ENCODE results near the gene WFDC13. TPM values are rescaled to one million over a fixed set of nuclear protein-coding genes. Genes with fewer than 3 reads are reported as not detected.
"Not testable (repeated sequence)": the region's sequence is repeated elsewhere in the genome, so short reads cannot be mapped to it uniquely, and the experiment has no call there.

Gene WFDC13
- total RNA-seq, 1 donor from 2014 or later, result not detected

DNA sequence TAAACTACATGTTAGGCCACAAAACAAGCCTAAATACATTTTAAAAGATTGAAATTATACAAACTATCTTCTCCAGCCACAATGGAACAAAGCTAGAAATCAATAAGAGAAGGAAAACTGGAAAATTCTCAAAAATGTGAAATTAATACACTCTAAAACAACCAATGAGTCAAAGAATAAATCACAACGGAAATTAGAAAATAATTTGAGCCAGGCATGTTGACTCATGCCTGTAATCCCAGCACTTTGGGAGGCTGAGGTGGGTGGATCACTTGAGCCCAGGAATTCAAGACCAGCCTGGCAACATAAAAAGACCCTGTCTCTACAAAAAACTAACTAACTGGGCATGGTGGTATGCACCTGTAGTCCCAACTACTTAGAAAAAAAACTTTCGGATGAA lies 6.3 kb upstream of the WFDC13 start:
- ATAC-seq, result no peak
- DNase-seq, result no peak
- no peak overlapping the region for H3K27ac ChIP-seq
- no peaks in the 10 kb centered on the region for H3K27me3 ChIP-seq (ENCODE audit: low read depth)
- H3K36me3 ChIP-seq, result no peaks in the 10 kb centered on the region
- H3K9me3 ChIP-seq, result no peaks in the 10 kb centered on the region
- TF ChIP-seq, protein P1, sequence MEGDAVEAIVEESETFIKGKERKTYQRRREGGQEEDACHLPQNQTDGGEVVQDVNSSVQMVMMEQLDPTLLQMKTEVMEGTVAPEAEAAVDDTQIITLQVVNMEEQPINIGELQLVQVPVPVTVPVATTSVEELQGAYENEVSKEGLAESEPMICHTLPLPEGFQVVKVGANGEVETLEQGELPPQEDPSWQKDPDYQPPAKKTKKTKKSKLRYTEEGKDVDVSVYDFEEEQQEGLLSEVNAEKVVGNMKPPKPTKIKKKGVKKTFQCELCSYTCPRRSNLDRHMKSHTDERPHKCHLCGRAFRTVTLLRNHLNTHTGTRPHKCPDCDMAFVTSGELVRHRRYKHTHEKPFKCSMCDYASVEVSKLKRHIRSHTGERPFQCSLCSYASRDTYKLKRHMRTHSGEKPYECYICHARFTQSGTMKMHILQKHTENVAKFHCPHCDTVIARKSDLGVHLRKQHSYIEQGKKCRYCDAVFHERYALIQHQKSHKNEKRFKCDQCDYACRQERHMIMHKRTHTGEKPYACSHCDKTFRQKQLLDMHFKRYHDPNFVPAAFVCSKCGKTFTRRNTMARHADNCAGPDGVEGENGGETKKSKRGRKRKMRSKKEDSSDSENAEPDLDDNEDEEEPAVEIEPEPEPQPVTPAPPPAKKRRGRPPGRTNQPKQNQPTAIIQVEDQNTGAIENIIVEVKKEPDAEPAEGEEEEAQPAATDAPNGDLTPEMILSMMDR (IDR thresholded peaks at IDR 0.05), result no peak
- no peak overlapping the region for H3K4me3 ChIP-seq
- intact Hi-C loops (cut with DNase I), result no loop called here
- no peaks in the 10 kb centered on the region for H3K4me1 ChIP-seq

DNA sequence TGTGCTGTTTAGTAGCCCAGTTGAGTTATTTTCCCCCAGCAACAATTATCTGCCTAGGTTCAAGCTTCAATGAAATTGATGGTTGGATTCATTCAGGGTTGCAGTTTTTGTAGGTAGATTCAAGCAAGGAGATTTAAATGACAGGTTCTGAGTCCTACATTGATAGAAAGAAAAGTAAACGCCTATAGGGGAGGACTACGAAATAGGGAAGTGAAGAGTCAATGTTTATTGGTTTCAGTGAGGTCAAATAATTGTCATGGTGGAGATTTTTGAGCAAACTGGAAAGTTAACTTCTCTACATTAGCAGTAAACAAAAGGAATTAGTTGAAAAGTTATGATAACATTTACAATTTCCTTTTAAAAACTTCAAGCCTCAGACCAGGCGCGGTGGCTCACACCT lies 734 bp upstream of the WFDC13 start:
- H3K4me3 ChIP-seq, result no peak overlapping the region
- H3K27ac ChIP-seq, result no peak overlapping the region
- no peaks in the 10 kb centered on the region for H3K9me3 ChIP-seq
- no peaks in the 10 kb centered on the region for H3K4me1 ChIP-seq
- no peak for ATAC-seq
- H3K36me3 ChIP-seq, result no peaks in the 10 kb centered on the region
- DNase-seq, result no peak
- TF ChIP-seq, protein P1 (IDR thresholded peaks at IDR 0.05), result no peak
- no peaks in the 10 kb centered on the region for H3K27me3 ChIP-seq (ENCODE audit: low read depth)
- intact Hi-C loops (cut with DNase I), result no loop called here

DNA sequence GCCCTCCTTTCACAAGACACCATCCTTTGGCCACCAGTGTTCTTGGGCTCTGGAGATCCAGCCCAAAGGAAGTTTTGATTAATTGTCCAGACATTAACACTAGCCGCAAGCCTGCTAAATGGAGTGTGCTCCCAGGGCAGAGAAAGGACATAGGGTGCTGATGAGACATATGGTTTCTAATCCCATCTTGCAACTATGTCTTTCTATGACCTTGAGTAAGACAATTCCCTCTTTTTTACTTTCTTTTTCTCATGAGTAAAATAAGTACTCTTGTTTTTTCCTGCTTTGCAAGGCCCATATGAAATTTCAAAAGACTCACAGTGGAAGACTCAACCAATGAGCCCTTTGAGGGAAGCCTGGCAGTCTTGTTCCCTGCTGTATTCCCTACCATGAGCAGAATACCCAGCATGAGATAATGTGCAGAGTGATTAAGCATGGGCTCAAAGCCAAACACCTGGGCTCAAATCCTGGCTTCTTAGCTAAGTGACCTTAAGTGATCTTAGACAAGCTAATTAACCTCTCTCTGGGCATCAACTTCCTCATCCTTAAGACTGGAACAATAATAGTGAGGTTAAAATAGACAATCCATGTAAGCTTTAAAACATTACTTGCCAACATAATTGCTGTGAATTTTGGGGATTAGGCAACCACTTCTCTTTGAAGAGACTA lies 3.3 kb downstream of the WFDC13 start, which contains the start of gene WFDC10B:
Gene WFDC10B, minus strand, starts transcription at position 51 of the 669 bp plus-strand sequence. CDS start 19,027 bp downstream, outside the sequence.
- Histone ChIP-seq H3K9me3 (no peaks in the 10 kb centered on the region), H3K27me3 (ENCODE audit: low read depth) (no peaks in the 10 kb centered on the region), H3K27ac (no peak within 1 kb of the TSS), H3K4me3 (no peak within 1 kb of the TSS), H3K4me1 (no peaks in the 10 kb centered on the region), H3K36me3 (no peaks in the 10 kb centered on the region)
- ATAC-seq, result no peak
- TF ChIP-seq, protein P1 (IDR thresholded peaks at IDR 0.05), result no peak
- no peak for DNase-seq
- intact Hi-C loops (cut with DNase I), result no loop called here

DNA sequence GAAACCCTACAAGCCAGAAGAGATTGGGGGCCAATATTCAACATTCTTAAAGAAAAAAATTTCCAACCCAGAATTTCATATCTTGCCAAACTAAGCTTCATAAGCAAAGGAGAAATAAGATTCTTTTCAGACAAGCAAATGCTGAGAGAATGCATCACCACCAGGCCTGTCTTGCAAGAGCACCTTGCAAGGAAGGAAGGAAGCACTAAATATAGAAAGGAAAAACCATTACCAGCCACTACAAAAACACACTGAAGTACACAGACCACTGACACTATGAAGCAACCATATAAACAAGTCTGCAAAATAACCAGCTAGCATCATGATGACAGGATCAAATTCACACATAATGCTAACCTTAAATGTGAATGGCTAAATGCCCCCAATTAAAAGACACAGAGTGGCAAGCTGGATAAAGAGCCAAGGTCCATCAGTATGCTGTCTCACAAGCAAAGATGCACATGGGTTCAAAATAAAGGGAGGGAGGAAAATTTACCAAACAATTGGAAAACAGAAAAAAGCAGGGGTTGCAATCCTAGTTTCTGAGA lies 14.4 kb downstream of the WFDC13 start:
- H3K4me1 ChIP-seq; H3K27me3 ChIP-seq (ENCODE audit: low read depth); intact Hi-C loops (cut with DNase I); H3K4me3 ChIP-seq; ATAC-seq; H3K27ac ChIP-seq; H3K9me3 ChIP-seq; DNase-seq; H3K36me3 ChIP-seq: not testable (repeated sequence)

DNA sequence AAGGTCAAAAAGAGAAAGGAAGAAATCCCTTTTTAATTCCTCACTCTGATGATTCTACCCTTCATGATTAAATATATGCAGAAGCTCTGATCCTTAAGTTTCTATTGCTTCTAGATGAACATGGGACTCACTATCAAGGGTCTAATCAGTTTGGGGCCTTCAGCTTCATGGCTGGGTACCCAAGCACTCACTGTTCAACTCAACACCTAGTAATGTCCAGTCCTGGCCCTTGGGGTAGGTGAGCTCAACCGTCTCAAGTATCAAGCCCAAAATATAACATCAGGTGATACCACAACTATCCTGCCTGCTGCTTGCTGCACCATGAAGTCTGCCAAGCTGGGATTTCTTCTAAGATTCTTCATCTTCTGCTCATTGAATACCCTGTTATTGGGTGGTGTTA lies 20.2 kb downstream of the WFDC13 start, which contains the start of gene SPINT4:
Gene SPINT4, plus strand, starts transcription at position 301 of the 400 bp plus-strand sequence. Its CDS starts 21 bp downstream, at position 322.
- Histone ChIP-seq H3K27me3 (ENCODE audit: low read depth) (no peaks in the 10 kb centered on the region), H3K36me3 (no peaks in the 10 kb centered on the region), H3K9me3 (peaks cover 2% of the 10 kb centered on the region), H3K4me3 (no peak within 1 kb of the TSS), H3K27ac (no peak within 1 kb of the TSS), H3K4me1 (no peaks in the 10 kb centered on the region)
- DNase-seq (no peak), ATAC-seq (no peak)
- TF ChIP-seq, protein P1 (IDR thresholded peaks at IDR 0.05), result no peak
- intact Hi-C loops (cut with DNase I), result no loop called here

DNA sequence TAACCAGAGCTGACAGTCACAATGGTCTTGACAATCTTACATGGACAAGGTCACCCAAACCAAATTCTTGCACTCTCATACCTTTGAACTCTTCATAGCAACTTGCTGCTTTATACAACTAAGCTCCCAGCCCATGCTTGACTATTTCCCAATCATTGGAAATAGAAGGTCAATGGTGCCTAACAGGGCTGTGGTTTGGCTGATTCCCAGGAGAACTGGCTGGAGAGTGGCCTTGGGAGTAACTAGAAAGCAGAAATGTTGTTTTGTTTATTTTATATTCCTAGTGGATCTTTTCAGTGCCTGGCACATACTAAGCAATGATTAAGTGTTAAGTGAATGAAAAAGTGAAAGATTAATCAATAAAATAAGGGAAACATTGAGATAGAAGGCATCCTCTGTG lies 23.3 kb downstream of the WFDC13 start:
- no peak overlapping the region for H3K4me3 ChIP-seq
- ATAC-seq, result peak in 1 of 2 donors; percentile 45
- intact Hi-C loops (cut with DNase I), result no loop called here
- H3K36me3 ChIP-seq, result no peaks in the 10 kb centered on the region
- no peaks in the 10 kb centered on the region for H3K9me3 ChIP-seq
- no peaks in the 10 kb centered on the region for H3K27me3 ChIP-seq (ENCODE audit: low read depth)
- H3K4me1 ChIP-seq, result no peaks in the 10 kb centered on the region
- no peak overlapping the region for H3K27ac ChIP-seq
- DNase-seq, result no peak
- TF ChIP-seq, protein P1 (IDR thresholded peaks at IDR 0.05), result no peak
